ENCODE results near the gene MANBA.
"Not testable (repeated sequence)": the region's sequence is repeated elsewhere in the genome, so short reads cannot be mapped to it uniquely, and the experiment has no call there.

DNA sequence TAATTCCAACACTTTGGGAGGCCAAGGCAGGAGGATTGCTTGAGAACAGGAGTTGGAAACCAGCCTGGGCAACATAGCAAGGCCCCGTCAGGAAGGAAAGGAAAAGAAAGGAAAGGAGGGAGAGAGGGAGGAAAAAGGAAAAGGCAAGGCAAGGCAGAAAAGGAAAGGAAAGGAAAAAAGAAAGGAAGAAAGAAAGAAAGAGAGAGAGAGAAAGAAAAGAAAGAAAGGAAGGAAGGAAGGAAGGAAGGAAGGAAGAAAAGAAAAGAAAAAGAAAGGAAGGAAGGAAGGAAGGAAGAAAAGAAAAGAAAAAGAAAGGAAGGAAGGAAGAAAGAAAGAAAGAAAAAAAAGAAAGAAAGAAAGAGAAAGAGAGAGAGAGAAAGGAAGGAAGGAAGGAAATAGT, 51.7 kb downstream of the MANBA start:
- TF ChIP-seq, protein P1, sequence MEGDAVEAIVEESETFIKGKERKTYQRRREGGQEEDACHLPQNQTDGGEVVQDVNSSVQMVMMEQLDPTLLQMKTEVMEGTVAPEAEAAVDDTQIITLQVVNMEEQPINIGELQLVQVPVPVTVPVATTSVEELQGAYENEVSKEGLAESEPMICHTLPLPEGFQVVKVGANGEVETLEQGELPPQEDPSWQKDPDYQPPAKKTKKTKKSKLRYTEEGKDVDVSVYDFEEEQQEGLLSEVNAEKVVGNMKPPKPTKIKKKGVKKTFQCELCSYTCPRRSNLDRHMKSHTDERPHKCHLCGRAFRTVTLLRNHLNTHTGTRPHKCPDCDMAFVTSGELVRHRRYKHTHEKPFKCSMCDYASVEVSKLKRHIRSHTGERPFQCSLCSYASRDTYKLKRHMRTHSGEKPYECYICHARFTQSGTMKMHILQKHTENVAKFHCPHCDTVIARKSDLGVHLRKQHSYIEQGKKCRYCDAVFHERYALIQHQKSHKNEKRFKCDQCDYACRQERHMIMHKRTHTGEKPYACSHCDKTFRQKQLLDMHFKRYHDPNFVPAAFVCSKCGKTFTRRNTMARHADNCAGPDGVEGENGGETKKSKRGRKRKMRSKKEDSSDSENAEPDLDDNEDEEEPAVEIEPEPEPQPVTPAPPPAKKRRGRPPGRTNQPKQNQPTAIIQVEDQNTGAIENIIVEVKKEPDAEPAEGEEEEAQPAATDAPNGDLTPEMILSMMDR (conservative IDR thresholded peaks at IDR 0.05 in 1 of 2, IDR thresholded peaks at IDR 0.05 in 1 of 2; ENCODE audit: extremely low read depth in 1 of 2, insufficient read depth in 1 of 2, low read depth in 1 of 2, low read length in 2 of 2) = not testable (repeated sequence)
- TF ChIP-seq EZH2 (IDR thresholded peaks at IDR 0.05; ENCODE audit: borderline replicate concordance, low read length) = not testable (repeated sequence)

Data from mammary epithelial cell (primary cell).